GM18507 (cell line): Measurements from ENCODE around the gene MYB.
"Not testable (repeated sequence)": the region's sequence is repeated elsewhere in the genome, so short reads cannot be mapped to it uniquely, and the experiment has no call there.

Source experiments
- DNase-seq: peaks from one replicate; pipeline ENCODE4 v3.0.0; 2011; ENCODE audit warnings: low read depth; ENCODE audit not compliant: insufficient read length; ENCODE audit errors: extremely low spot score
- FAIRE-seq: peaks from 2 replicates; lab custom pipeline; 2011; peaks lifted over from hg19 to GRCh38; lab: Jason Lieb, UNC

Gene MYB

GRCh38 chr6:135236319-135236718 is 55.2 kb downstream of the MYB start:
- FAIRE-seq (peak; percentile 46), DNase-seq (no peak)

GRCh38 chr6:135236732-135237131 is 55.6 kb downstream of the MYB start:
- FAIRE-seq: no peak

GRCh38 chr6:135240711-135241110 is 59.6 kb downstream of the MYB start:
- no peak for FAIRE-seq
- DNase-seq: no peak

More at GRCh38 chr6:135236732-135237131, 55.6 kb downstream of the MYB start:
- no peak for DNase-seq

GRCh38 chr6:135243871-135244796 is 63.0 kb downstream of the MYB start:
- DNase-seq (no peak), FAIRE-seq (peak; percentile 63)

- no peak for FAIRE-seq
- no peak for DNase-seq
These were observed 63.7 kb downstream of the MYB start for GRCh38 chr6:135244805-135245204.

- DNase-seq, FAIRE-seq: not testable (repeated sequence)
These were observed 65.4 kb downstream of the MYB start for GRCh38 chr6:135246412-135247012.

- FAIRE-seq: no peak
These were observed 69.1 kb downstream of the MYB start for GRCh38 chr6:135250234-135250633.

GRCh38 chr6:135250751-135251497 is 69.8 kb downstream of the MYB start:
- FAIRE-seq (no peak), DNase-seq (no peak)

More at GRCh38 chr6:135250234-135250633, 69.1 kb downstream of the MYB start:
- DNase-seq: no peak

- DNase-seq (no peak), FAIRE-seq (no peak)
These were observed 70.7 kb downstream of the MYB start for GRCh38 chr6:135251498-135252441.

GRCh38 chr6:135254471-135254870 is 73.4 kb downstream of the MYB start:
- FAIRE-seq: no peak
- no peak for DNase-seq

GRCh38 chr6:135256866-135257265 is 75.8 kb downstream of the MYB start:
- no peak for FAIRE-seq
- no peak for DNase-seq

GRCh38 chr6:135257631-135258405 is 76.7 kb downstream of the MYB start:
- no peak for DNase-seq

GRCh38 chr6:135258970-135259369 is 77.9 kb downstream of the MYB start:
- no peak for FAIRE-seq
- DNase-seq: no peak

More at GRCh38 chr6:135257631-135258405, 76.7 kb downstream of the MYB start:
- peak; percentile 15 for FAIRE-seq

- FAIRE-seq: no peak
- DNase-seq: no peak
These were observed 79.5 kb downstream of the MYB start for GRCh38 chr6:135260612-135261011.

- DNase-seq (no peak), FAIRE-seq (no peak)
These were observed 81.0 kb downstream of the MYB start for GRCh38 chr6:135261872-135262725.

- no peak for FAIRE-seq
- no peak for DNase-seq
These were observed 84.2 kb downstream of the MYB start for GRCh38 chr6:135265278-135265677.

GRCh38 chr6:135266675-135267074 is 85.6 kb downstream of the MYB start:
- FAIRE-seq (no peak), DNase-seq (no peak)
